Right lobe of liver (tissue), 6 donors: ENCODE results near the gene SLC39A3. TPM values are rescaled to one million over a fixed set of nuclear protein-coding genes. Genes with fewer than 3 reads are reported as not detected.

ENCODE experiments used
- ATAC-seq, 4 donors: fragments of 200-7000 bp; cut with Tn5 transposase; one replicate each; pipeline ENCODE4 v1.9.1; 2020; ENCODE audit warnings: mild to moderate bottlenecking in 4 of 4, moderate library complexity in 4 of 4
- DNase-seq, 3 donors: peaks; one replicate each; pipeline ENCODE4 v3.0.0-alpha.2; 2020
- H3K27ac ChIP-seq, 3 donors: fragments of 200-600 bp; one replicate each; pipeline ENCODE4 v1.8.0; 2022
- H3K27me3 ChIP-seq, 2 donors: fragments of 200-600 bp; one replicate each; pipeline ENCODE4 v1.8.0; 2022
- H3K36me3 ChIP-seq, 4 donors: fragments of 200-600 bp; sonication (generic) in 1 of 4; one replicate each; pipeline versions ENCODE4 v1.5.1 to v1.8.0; 2017 to 2022; ENCODE audit warnings: control low read depth in 1 of 4
- H3K4me1 ChIP-seq, 4 donors: fragments of 200-600 bp; sonication (generic) in 1 of 4; one replicate each; pipeline versions ENCODE4 v1.5.1 to v1.8.0; 2017 to 2022; ENCODE audit warnings: control low read depth in 1 of 4
- H3K4me3 ChIP-seq, 3 donors: fragments of 200-600 bp; one replicate each; pipeline ENCODE4 v1.8.0; 2022
- H3K9me3 ChIP-seq, 4 donors: fragments of 200-600 bp; sonication (generic) in 1 of 4; one replicate each; pipeline versions ENCODE4 v1.5.1 to v1.8.0; 2017 to 2022; ENCODE audit warnings: control low read depth in 1 of 4
- CTCF ChIP-seq, 4 donors: fragments of 200-600 bp in 3 of 4; fragments of 450-650 bp in 1 of 4; IDR thresholded peaks; one replicate each; pipeline versions ENCODE4 v1.5.1 to v1.8.0; 2016 to 2022; ENCODE audit warnings: antibody characterized with exemption in 4 of 4, mild to moderate bottlenecking in 2 of 4
- POLR2A ChIP-seq: fragments of 450-650 bp; IDR thresholded peaks from one replicate; pipeline ENCODE4 v1.6.1; 2017; ENCODE audit warnings: antibody characterized with exemption, mild to moderate bottlenecking
- WGBS: methylation state at CpG from one replicate; pipeline ENCODE4 v1.1.6; 2018; ENCODE audit warnings: low coverage, low lambda C conversion rate; ENCODE audit not compliant: insufficient coverage; ENCODE audit errors: missing lambda C conversion rate; 5-methylcytosine and 5-hydroxymethylcytosine counted together
- intact Hi-C, 2 donors: fragments of 100-400 bp; cut with DNase I; formaldehyde crosslinking; loops; one replicate each; pipeline versions ENCODE4 v1.11.2 to v1.14.1; 2022
- total RNA-seq, 6 experiments: library from RNA; depleted of rRNA in 2 of 6; stranded (reverse); fragments of >200 nt in 2 of 6; fragmentation: NEBNext Ultra II Directional in 3 of 6; extraction: Animal tissue kit (Norgen Biotek cat#: 25700) in 3 of 6; gene quantifications; one replicate each; pipeline versions ENCODE4 v1.1.0 to v1.2.4, GENCODE V29; 2016 to 2023
- donor health status: DM: no; HTN: yes; CAD: no.
- donor health status: DM: no; HTN: no; CAD: no.
- donor health status: DM: no; HTN: no; CAD: no.
- donor health status: DM: no; HTN: yes; CAD: no.
- donor health status: DM: no; HTN: yes; CAD: no.

SLC39A3 gene
- total RNA-seq, 6 experiments from 2014 or later, result 13.5 to 29.5 (median 19.6) TPM

GRCh38 chr19:2765376-2765775 is 25.6 kb upstream of the SLC39A3 start:
- peaks cover 0 to 3% (median under 1%) of the 10 kb centered on the region in 4 donors for H3K4me1 ChIP-seq
- no peaks in the 10 kb centered on the region for H3K9me3 ChIP-seq
- peaks cover 0 to 39% (median 11%) of the 10 kb centered on the region in 4 donors for H3K36me3 ChIP-seq
- no peaks in the 10 kb centered on the region for H3K27me3 ChIP-seq
- 86% methylated on average over 6 of the region's 15 CpGs for WGBS
- no peak for DNase-seq
- H3K4me3 ChIP-seq, result no peak overlapping the region
- no peak for ATAC-seq
- intact Hi-C loops, result no loop called here
- no peak overlapping the region for H3K27ac ChIP-seq
- TF ChIP-seq POLR2A (no peak), CTCF (IDR thresholded peaks at IDR 0.05) (no peak)

GRCh38 chr19:2764945-2765344 is 25.1 kb upstream of the SLC39A3 start:
- H3K4me3 ChIP-seq, result no peak overlapping the region
- H3K4me1 ChIP-seq, result no peaks in the 10 kb centered on the region
- no peaks in the 10 kb centered on the region for H3K9me3 ChIP-seq
- DNase-seq, result no peak
- intact Hi-C loops, result no loop called here
- WGBS, result 93% methylated on average over 18 of the region's 21 CpGs
- H3K27ac ChIP-seq, result no peak overlapping the region
- no peaks in the 10 kb centered on the region for H3K27me3 ChIP-seq
- no peak for ATAC-seq
- no peak for TF ChIP-seq POLR2A
- no peak for TF ChIP-seq CTCF (IDR thresholded peaks at IDR 0.05)
- peaks cover 0 to 39% (median 11%) of the 10 kb centered on the region in 4 donors for H3K36me3 ChIP-seq

- no peak overlapping the region for H3K27ac ChIP-seq
- no peak for ATAC-seq
- intact Hi-C loops, result no loop called here
- no peaks in the 10 kb centered on the region for H3K4me1 ChIP-seq
- H3K36me3 ChIP-seq, result peaks cover 0 to 39% (median 11%) of the 10 kb centered on the region in 4 donors
- no peak overlapping the region for H3K4me3 ChIP-seq
- H3K27me3 ChIP-seq, result no peaks in the 10 kb centered on the region
- DNase-seq, result no peak
- 86% methylated on average over 1 of the region's 12 CpGs for WGBS
- TF ChIP-seq POLR2A (no peak), CTCF (IDR thresholded peaks at IDR 0.05) (no peak)
- no peaks in the 10 kb centered on the region for H3K9me3 ChIP-seq
Observed at GRCh38 chr19:2763687-2764086, 23.9 kb upstream of the SLC39A3 start.

- H3K4me3 ChIP-seq, result no peak overlapping the region
- no peak for DNase-seq
- no peak for TF ChIP-seq CTCF (IDR thresholded peaks at IDR 0.05)
- no peak for TF ChIP-seq POLR2A
- no peaks in the 10 kb centered on the region for H3K27me3 ChIP-seq
- WGBS, result 83% methylated on average over 1 of the region's 23 CpGs
- no peaks in the 10 kb centered on the region for H3K4me1 ChIP-seq
- intact Hi-C loops, result no loop called here
- no peaks in the 10 kb centered on the region for H3K9me3 ChIP-seq
- peaks cover 0 to 39% (median 11%) of the 10 kb centered on the region in 4 donors for H3K36me3 ChIP-seq
- no peak overlapping the region for H3K27ac ChIP-seq
- ATAC-seq, result peak in 1 of 4 donors; percentile 10
Observed at GRCh38 chr19:2762783-2763496, 23.1 kb upstream of the SLC39A3 start.
